BE2C (cell line): ENCODE measurements around the gene NPVF.

Experiments used
- DNase-seq: peaks from one replicate; pipeline ENCODE4 v3.0.0-alpha.2; 2020
- H3K27me3 ChIP-seq: fragments of 250-450 bp; sonication (Bioruptor Pico); 2 replicates; pipeline ENCODE4 v1.5.1; 2020; ENCODE audit warnings: mild to moderate bottlenecking
- H3K36me3 ChIP-seq: fragments of 250-450 bp; sonication (Bioruptor Pico); 2 replicates; pipeline ENCODE4 v1.5.1; 2020; ENCODE audit warnings: mild to moderate bottlenecking
- H3K4me1 ChIP-seq: fragments of 250-450 bp; sonication (Bioruptor Pico); 2 replicates; pipeline ENCODE4 v1.5.1; 2020
- H3K4me3 ChIP-seq: 2 replicates; pipeline ENCODE4 v1.5.1; 2011; ENCODE audit warnings: low read depth, low read length
- H3K9me3 ChIP-seq: fragments of 250-450 bp; sonication (Bioruptor Pico); 2 replicates; pipeline ENCODE4 v1.5.1; 2020
- CTCF ChIP-seq: IDR thresholded peaks from 2 replicates; pipeline ENCODE4 v1.5.1; 2012; ENCODE audit warnings: mild to moderate bottlenecking, low read depth, low read length

Gene NPVF

GRCh38 chr7:25253714-25254113 is 25.4 kb upstream of the NPVF start:
- Histone ChIP-seq H3K9me3 (no peaks in the 10 kb centered on the region), H3K36me3 (no peaks in the 10 kb centered on the region), H3K27me3 (no peaks in the 10 kb centered on the region), H3K4me3 (no peak overlapping the region), H3K4me1 (no peaks in the 10 kb centered on the region)
- no peak for DNase-seq
- TF ChIP-seq CTCF = no peak

GRCh38 chr7:25250386-25250785 is 22.1 kb upstream of the NPVF start:
- Histone ChIP-seq H3K4me1 (no peaks in the 10 kb centered on the region), H3K4me3 (no peak overlapping the region), H3K27me3 (no peaks in the 10 kb centered on the region), H3K9me3 (no peaks in the 10 kb centered on the region), H3K36me3 (no peaks in the 10 kb centered on the region)
- no peak for TF ChIP-seq CTCF
- no peak for DNase-seq

GRCh38 chr7:25249772-25250171 is 21.5 kb upstream of the NPVF start:
- no peaks in the 10 kb centered on the region for H3K4me1 ChIP-seq
- H3K27me3 ChIP-seq = peaks cover 2% of the 10 kb centered on the region; the same call in 1 of the 2 replicates
- no peak for TF ChIP-seq CTCF
- no peaks in the 10 kb centered on the region for H3K36me3 ChIP-seq
- DNase-seq = no peak
- H3K4me3 ChIP-seq = no peak overlapping the region
- no peaks in the 10 kb centered on the region for H3K9me3 ChIP-seq

DNA sequence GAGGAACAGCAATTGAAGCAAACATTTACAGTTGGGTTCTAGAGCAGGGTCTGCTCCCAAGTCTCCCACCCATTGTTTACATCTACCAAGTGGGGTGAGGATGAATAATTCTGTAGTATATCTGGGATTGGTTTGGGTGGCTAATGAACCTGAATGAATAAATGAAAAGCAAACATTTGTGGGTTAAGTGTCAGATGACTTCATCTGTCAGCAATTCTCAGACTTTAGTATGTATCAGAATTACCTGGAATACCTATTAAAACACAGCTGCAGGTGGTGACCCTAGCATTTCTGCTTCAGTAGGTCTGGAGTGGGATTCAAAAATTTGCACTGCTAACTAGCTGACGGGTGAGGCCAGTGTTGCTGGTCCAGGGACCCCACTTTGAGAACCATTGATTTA is 18.0 kb upstream of the NPVF start:
- H3K36me3 ChIP-seq = no peaks in the 10 kb centered on the region
- no peaks in the 10 kb centered on the region for H3K9me3 ChIP-seq
- H3K4me1 ChIP-seq = no peaks in the 10 kb centered on the region
- no peak overlapping the region for H3K4me3 ChIP-seq
- TF ChIP-seq CTCF = no peak
- peaks cover 13% of the 10 kb centered on the region for H3K27me3 ChIP-seq
- no peak for DNase-seq

DNA sequence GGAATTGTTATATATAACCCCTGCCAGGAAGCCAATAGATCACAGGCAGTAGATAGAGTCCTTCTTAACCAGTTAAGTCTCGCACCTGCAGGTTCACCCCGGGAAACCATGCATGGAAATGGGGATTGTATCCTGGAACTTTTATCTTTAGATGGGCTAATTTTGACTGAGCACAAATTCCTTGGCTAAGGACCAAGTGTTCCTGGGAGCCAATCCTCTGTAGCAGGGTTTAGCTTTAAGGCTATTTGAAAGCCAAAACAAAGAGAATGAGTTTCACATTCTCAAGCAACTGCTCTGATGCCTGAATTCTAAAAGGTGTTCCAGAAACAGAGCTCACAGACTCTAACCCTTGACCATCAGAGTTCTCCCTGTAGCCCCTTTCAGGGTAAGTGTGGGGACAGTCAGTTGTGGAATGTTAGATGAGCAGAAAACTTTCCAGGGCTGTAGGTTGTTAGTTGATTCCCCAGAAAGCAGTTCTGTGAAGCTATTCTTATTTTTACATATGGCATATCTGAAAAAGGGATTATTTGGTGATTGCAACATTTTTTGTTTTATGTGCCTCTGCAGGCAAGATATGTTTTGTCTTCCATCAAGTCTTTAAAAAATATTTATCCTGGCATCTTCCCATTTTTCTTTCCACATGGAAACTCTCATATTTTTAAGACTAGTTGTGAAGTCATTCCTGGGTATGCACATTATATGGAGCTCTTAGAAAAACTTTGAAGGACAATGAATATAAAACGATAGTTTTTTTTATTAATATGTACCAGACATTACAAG is 16.2 kb upstream of the NPVF start:
- peaks cover 22% of the 10 kb centered on the region for H3K27me3 ChIP-seq
- DNase-seq = no peak
- no peak for TF ChIP-seq CTCF

GRCh38 chr7:25242678-25243077 is 14.4 kb upstream of the NPVF start:
- no peaks in the 10 kb centered on the region for H3K36me3 ChIP-seq
- H3K4me1 ChIP-seq = no peaks in the 10 kb centered on the region
- H3K27me3 ChIP-seq = peaks cover 22% of the 10 kb centered on the region
- TF ChIP-seq CTCF = no peak
- no peak overlapping the region for H3K4me3 ChIP-seq
- DNase-seq = no peak
- no peaks in the 10 kb centered on the region for H3K9me3 ChIP-seq

More for the DNA sequence above, 16.2 kb upstream of the NPVF start:
- H3K4me1 ChIP-seq = no peaks in the 10 kb centered on the region
- no peaks in the 10 kb centered on the region for H3K9me3 ChIP-seq
- H3K4me3 ChIP-seq = no peak overlapping the region
- H3K36me3 ChIP-seq = no peaks in the 10 kb centered on the region
